OCI-LY3 (cell line): ENCODE data around the gene TNS1.

Experiments used
- H2AFZ ChIP-seq: fragments of 200-600, 300-600 bp; shearing (Covaris generic); 2 replicates; pipeline ENCODE4 v1.6.0; 2014; ENCODE audit warnings: antibody characterized with exemption, low read depth, low read length
- H3K27ac ChIP-seq: fragments of 200-600, 300-600 bp; sonication (generic); 2 replicates; pipeline ENCODE4 v1.5.1; 2014; ENCODE audit warnings: mild to moderate bottlenecking, low read length, moderate library complexity, mixed read lengths
- H3K27me3 ChIP-seq: fragments of 200-600, 300-600 bp; sonication (generic); 2 replicates; pipeline ENCODE4 v1.6.1; 2014; ENCODE audit warnings: low read depth, low read length, mixed read lengths
- H3K36me3 ChIP-seq: fragments of 200-600, 300-600 bp; sonication (generic); replicated peaks from 2 replicates; pipeline ENCODE3; 2014; ENCODE audit warnings: low read depth, low read length, mixed read lengths
- H3K4me1 ChIP-seq: fragments of 300-600, 200-600 bp; sonication (generic); 2 replicates; pipeline ENCODE4 v1.6.1; 2014; ENCODE audit warnings: low read length, mixed read lengths
- H3K4me2 ChIP-seq: fragments of 200-600, 300-600 bp; sonication (generic); 2 replicates; pipeline ENCODE4 v1.6.1; 2014; ENCODE audit warnings: low read length, mixed read lengths
- H3K4me3 ChIP-seq: fragments of 300-600, 200-600 bp; sonication (generic); 2 replicates; pipeline ENCODE4 v1.5.1; 2014; ENCODE audit warnings: antibody characterized with exemption, mild to moderate bottlenecking, low read length, moderate library complexity
- H3K79me2 ChIP-seq: fragments of 300-600, 200-600 bp; shearing (Covaris generic); 2 replicates; pipeline ENCODE4 v1.6.1; 2014; ENCODE audit warnings: mild to moderate bottlenecking, low read length, mixed read lengths
- H3K9ac ChIP-seq: fragments of 300-600, 200-600 bp; shearing (Covaris generic); 2 replicates; pipeline ENCODE4 v1.6.0; 2014; ENCODE audit warnings: mild to moderate bottlenecking, low read length, moderate library complexity
- H3K9me3 ChIP-seq: fragments of 200-600, 300-600 bp; shearing (Covaris generic); 2 replicates; pipeline ENCODE4 v1.6.1; 2014; ENCODE audit warnings: low read length, mixed read lengths; ENCODE audit not compliant: insufficient read depth
- H4K20me1 ChIP-seq: fragments of 200-600, 300-600 bp; sonication (generic); 2 replicates; pipeline ENCODE4 v1.6.1; 2016; ENCODE audit warnings: low read length, mixed read lengths; ENCODE audit not compliant: insufficient read depth
- CTCF ChIP-seq: fragments of 200-600, 300-600 bp; sonication (generic); IDR thresholded peaks from 2 replicates; pipeline ENCODE4 v1.5.1; 2014; ENCODE audit warnings: antibody characterized with exemption, low read length, low read depth
- EZH2phosphoT487 ChIP-seq: fragments of 200-600 bp; shearing (Covaris generic); IDR thresholded peaks from 2 replicates; pipeline ENCODE4 v1.6.1; 2018; ENCODE audit warnings: antibody characterized with exemption, mixed run types, low read depth

Gene TNS1

GRCh38 chr2:217928324-217929181 lies 74.2 kb downstream of the TNS1 start:
- H3K9me3 ChIP-seq, result no peaks in the 10 kb centered on the region
- peaks cover 8% of the 10 kb centered on the region for H4K20me1 ChIP-seq
- no peak overlapping the region for H3K4me3 ChIP-seq
- H3K9ac ChIP-seq, result no peak overlapping the region
- no peak overlapping the region for H2AFZ ChIP-seq
- H3K27me3 ChIP-seq, result no peaks in the 10 kb centered on the region
- H3K4me2 ChIP-seq, result peak overlapping the region; percentile 12; the same call in 1 of the 2 replicates
- H3K79me2 ChIP-seq, result no peaks in the 10 kb centered on the region
- H3K4me1 ChIP-seq, result peaks cover 11% of the 10 kb centered on the region
- TF ChIP-seq CTCF (no peak), EZH2phosphoT487 (no peak)
- no peak overlapping the region for H3K27ac ChIP-seq
- no peaks in the 10 kb centered on the region for H3K36me3 ChIP-seq

- Histone ChIP-seq H3K79me2 (no peaks in the 10 kb centered on the region), H3K27ac (no peak overlapping the region), H3K9me3 (no peaks in the 10 kb centered on the region), H3K4me1 (peaks cover 11% of the 10 kb centered on the region), H4K20me1 (peaks cover 8% of the 10 kb centered on the region), H3K27me3 (no peaks in the 10 kb centered on the region), H3K4me3 (no peak overlapping the region), H3K36me3 (no peaks in the 10 kb centered on the region), H3K9ac (no peak overlapping the region), H2AFZ (no peak overlapping the region), H3K4me2 (no peak overlapping the region)
- no peak for TF ChIP-seq CTCF
- no peak for TF ChIP-seq EZH2phosphoT487
These were observed 75.0 kb downstream of the TNS1 start for GRCh38 chr2:217927601-217928323.

GRCh38 chr2:217926801-217927200 lies 76.0 kb downstream of the TNS1 start:
- peaks cover 12% of the 10 kb centered on the region for H4K20me1 ChIP-seq
- peaks cover 11% of the 10 kb centered on the region for H3K4me1 ChIP-seq
- no peak overlapping the region for H3K27ac ChIP-seq
- H3K9ac ChIP-seq, result no peak overlapping the region
- H3K27me3 ChIP-seq, result no peaks in the 10 kb centered on the region
- H3K4me3 ChIP-seq, result no peak overlapping the region
- no peak for TF ChIP-seq EZH2phosphoT487
- TF ChIP-seq CTCF, result no peak
- no peak overlapping the region for H2AFZ ChIP-seq
- H3K36me3 ChIP-seq, result no peaks in the 10 kb centered on the region
- H3K79me2 ChIP-seq, result no peaks in the 10 kb centered on the region
- H3K4me2 ChIP-seq, result no peak overlapping the region
- no peaks in the 10 kb centered on the region for H3K9me3 ChIP-seq

GRCh38 chr2:217924346-217924901 lies 78.4 kb downstream of the TNS1 start:
- Histone ChIP-seq H3K27ac (no peak overlapping the region), H2AFZ (no peak overlapping the region), H3K4me2 (no peak overlapping the region), H3K4me3 (no peak overlapping the region), H3K4me1 (peaks cover 11% of the 10 kb centered on the region), H3K27me3 (no peaks in the 10 kb centered on the region; the same call in 1 of the 2 replicates), H3K9me3 (no peaks in the 10 kb centered on the region), H3K36me3 (no peaks in the 10 kb centered on the region), H4K20me1 (peaks cover 10% of the 10 kb centered on the region), H3K79me2 (no peaks in the 10 kb centered on the region), H3K9ac (no peak overlapping the region)
- TF ChIP-seq EZH2phosphoT487, result no peak
- no peak for TF ChIP-seq CTCF
